Body of pancreas (tissue), 4 donors: ENCODE data around the gene DTX3L.

Source experiments
- POLR2A ChIP-seq, 3 donors: fragments of 450-650 bp; IDR thresholded peaks; one replicate each; pipeline ENCODE4 v1.6.1; 2016; ENCODE audit warnings: antibody characterized with exemption in 3 of 3, mild to moderate bottlenecking in 2 of 3
- TF ChIP-seq, protein P1 (sequence below), 7 experiments: fragments of 450-650 bp in 4 of 7; fragments of 200-600 bp in 3 of 7; sonication (generic) in 3 of 7; IDR thresholded peaks; one replicate each; pipeline ENCODE4 v1.5.1; 2016 to 2019; ENCODE audit warnings: antibody characterized with exemption in 7 of 7

DNA sequence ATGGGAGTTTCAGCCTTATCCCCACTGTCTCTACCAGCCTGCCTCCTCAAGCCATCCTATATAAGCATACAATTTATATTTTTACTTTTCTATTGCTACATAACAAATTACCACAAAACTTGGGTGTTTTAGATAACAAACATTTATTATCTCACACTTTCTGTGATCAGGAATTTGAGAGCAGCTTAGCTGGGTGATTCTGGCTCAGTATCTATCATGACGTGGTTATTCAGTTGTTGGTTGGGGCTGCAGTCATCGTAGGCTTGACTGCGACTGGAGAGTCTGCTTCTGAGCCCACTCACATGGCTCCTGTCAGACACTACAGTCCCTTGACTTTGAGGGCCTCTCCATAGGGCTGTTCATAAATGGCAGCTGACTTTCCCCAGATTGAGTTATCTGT is 34.0 kb downstream of the DTX3L start:
- no peak for TF ChIP-seq POLR2A (IDR thresholded peaks at IDR 0.05)
- TF ChIP-seq, protein P1, sequence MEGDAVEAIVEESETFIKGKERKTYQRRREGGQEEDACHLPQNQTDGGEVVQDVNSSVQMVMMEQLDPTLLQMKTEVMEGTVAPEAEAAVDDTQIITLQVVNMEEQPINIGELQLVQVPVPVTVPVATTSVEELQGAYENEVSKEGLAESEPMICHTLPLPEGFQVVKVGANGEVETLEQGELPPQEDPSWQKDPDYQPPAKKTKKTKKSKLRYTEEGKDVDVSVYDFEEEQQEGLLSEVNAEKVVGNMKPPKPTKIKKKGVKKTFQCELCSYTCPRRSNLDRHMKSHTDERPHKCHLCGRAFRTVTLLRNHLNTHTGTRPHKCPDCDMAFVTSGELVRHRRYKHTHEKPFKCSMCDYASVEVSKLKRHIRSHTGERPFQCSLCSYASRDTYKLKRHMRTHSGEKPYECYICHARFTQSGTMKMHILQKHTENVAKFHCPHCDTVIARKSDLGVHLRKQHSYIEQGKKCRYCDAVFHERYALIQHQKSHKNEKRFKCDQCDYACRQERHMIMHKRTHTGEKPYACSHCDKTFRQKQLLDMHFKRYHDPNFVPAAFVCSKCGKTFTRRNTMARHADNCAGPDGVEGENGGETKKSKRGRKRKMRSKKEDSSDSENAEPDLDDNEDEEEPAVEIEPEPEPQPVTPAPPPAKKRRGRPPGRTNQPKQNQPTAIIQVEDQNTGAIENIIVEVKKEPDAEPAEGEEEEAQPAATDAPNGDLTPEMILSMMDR (IDR thresholded peaks at IDR 0.05), result no peak
